ENCODE results near the gene DDX50. TPM values are rescaled to one million over a fixed set of nuclear protein-coding genes. Genes with fewer than 3 reads are reported as not detected.
A peak's percentile ranks its signal among the peaks of the same experiment; 100 is the strongest.
"Not testable (repeated sequence)": the region's sequence is repeated elsewhere in the genome, so short reads cannot be mapped to it uniquely, and the experiment has no call there.

Gene DDX50
- total RNA-seq, 1 donor, result 61.7 TPM

GRCh38 chr10:68957284-68957615, 56.1 kb downstream of the DDX50 start:
- no peak for TF ChIP-seq CTCF (IDR thresholded peaks at IDR 0.05; ENCODE audit: insufficient read depth, low read depth, low read length)
- peak overlapping the region; percentile 98 for H3K4me3 ChIP-seq (ENCODE audit: low read depth, low read length)
- no peak for DNase-seq (ENCODE audit: low read depth)

GRCh38 chr10:68957654-68958053, 56.5 kb downstream of the DDX50 start:
- DNase-seq (ENCODE audit: low read depth), result peak; percentile 44
- H3K4me3 ChIP-seq (ENCODE audit: low read depth, low read length), result peak overlapping the region; percentile 98
- no peak for TF ChIP-seq CTCF (IDR thresholded peaks at IDR 0.05; ENCODE audit: insufficient read depth, low read depth, low read length)

- no peak overlapping the region for H3K4me3 ChIP-seq (ENCODE audit: low read depth, low read length)
- TF ChIP-seq CTCF (IDR thresholded peaks at IDR 0.05; ENCODE audit: insufficient read depth, low read depth, low read length), result no peak
- DNase-seq (ENCODE audit: low read depth), result no peak
These were observed 58.8 kb downstream of the DDX50 start for GRCh38 chr10:68959695-68960527.

- TF ChIP-seq CTCF (IDR thresholded peaks at IDR 0.05; ENCODE audit: insufficient read depth, low read depth, low read length), result no peak
- H3K4me3 ChIP-seq (ENCODE audit: low read depth, low read length), result no peak overlapping the region
- DNase-seq (ENCODE audit: low read depth), result no peak
These were observed 62.0 kb downstream of the DDX50 start for GRCh38 chr10:68963151-68963550.

- no peak for DNase-seq (ENCODE audit: low read depth)
- H3K4me3 ChIP-seq (ENCODE audit: low read depth, low read length), result no peak overlapping the region
- no peak for TF ChIP-seq CTCF (IDR thresholded peaks at IDR 0.05; ENCODE audit: insufficient read depth, low read depth, low read length)
These were observed 72.9 kb downstream of the DDX50 start for GRCh38 chr10:68973975-68974374.

- DNase-seq (ENCODE audit: low read depth); H3K4me3 ChIP-seq (ENCODE audit: low read depth, low read length): not testable (repeated sequence)
These were observed 74.9 kb downstream of the DDX50 start for GRCh38 chr10:68975936-68976473.

GRCh38 chr10:68979738-68980137, 78.6 kb downstream of the DDX50 start:
- not testable (repeated sequence) for DNase-seq (ENCODE audit: low read depth); H3K4me3 ChIP-seq (ENCODE audit: low read depth, low read length)

GRCh38 chr10:68981074-68981473, 80.0 kb downstream of the DDX50 start:
- TF ChIP-seq CTCF (IDR thresholded peaks at IDR 0.05; ENCODE audit: insufficient read depth, low read depth, low read length), result peak; percentile 42
- DNase-seq (ENCODE audit: low read depth), result no peak
- H3K4me3 ChIP-seq (ENCODE audit: low read depth, low read length), result no peak overlapping the region

Data from fibroblast of villous mesenchyme (primary cell).